HG02973 (cell line): Measurements from ENCODE around the gene CAPN15.

Source experiments
- ATAC-seq: cut with Tn5 transposase; IDR thresholded peaks from one replicate; pipeline ENCODE4 v1.9.1; 2021; ENCODE audit warnings: moderate library complexity; ENCODE audit not compliant: unreplicated experiment

The CAPN15 gene

GRCh38 chr16:524274-525040 lies 3.1 kb upstream of the CAPN15 start:
- no peak for ATAC-seq

DNA sequence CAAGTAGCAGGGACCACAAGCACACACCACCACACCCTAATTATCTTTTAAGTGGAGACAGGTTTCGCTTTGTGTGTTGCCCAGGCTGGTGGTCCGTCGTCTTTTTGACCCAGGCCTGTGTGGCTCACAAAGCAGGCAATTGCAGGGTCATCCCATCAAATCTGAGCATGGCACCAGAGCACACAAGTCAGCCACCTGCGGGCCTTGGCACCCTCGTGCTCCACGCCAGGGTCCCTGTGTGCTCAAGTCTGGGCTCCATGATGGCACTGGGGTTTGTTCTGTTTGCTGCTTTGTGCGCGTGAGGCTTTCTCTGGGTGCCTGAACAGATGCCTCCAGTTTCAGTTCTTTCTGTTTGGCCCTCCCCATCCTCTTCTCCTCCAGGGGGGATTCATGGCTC lies 2.4 kb upstream of the CAPN15 start:
- ATAC-seq = no peak

GRCh38 chr16:525520-526180 lies 1.9 kb upstream of the CAPN15 start:
- ATAC-seq = no peak

DNA sequence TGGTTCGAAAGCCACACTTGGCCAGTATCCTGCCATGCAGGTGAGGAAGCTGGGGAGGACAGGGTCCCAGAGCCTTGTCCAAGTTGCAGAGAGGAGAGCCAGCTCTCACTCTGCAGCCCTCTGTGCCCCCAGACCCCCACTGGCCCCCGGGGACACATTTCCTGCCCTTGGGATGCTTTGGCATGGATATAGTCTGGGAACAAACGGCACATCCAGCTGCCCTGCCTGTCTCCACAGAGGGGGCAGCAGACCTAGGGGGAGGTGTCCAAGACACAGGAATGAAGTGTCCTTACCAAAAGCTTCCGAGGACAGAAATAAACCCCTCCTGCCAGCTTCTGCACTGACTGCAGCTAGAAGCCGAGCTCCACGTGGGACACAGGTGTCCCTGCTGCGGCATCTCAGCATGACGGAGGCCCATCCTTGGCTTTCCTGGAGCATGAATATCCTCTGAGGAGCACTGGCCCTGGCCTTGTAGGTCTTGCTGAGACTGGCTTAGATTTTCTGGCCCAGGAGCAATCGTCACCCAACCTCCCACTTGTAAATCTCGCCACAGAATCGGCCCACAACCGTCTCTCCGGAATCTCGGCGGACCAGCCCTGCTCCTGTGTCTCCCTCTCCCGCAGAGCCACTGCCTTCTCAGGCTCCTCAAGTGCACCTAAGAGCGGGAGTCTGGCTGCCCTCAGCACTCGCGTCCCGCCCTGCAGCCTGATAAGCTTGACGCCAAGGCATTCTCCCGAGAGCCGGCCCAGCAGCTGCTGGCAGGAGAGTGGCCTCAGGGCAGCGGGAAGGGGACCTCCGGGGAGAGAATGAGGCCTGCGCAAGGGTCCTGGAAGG lies 1.1 kb upstream of the CAPN15 start:
- ATAC-seq = no peak

- ATAC-seq = peak; percentile 10
Measured at GRCh38 chr16:528111-529011, 849 bp downstream of the CAPN15 start.

DNA sequence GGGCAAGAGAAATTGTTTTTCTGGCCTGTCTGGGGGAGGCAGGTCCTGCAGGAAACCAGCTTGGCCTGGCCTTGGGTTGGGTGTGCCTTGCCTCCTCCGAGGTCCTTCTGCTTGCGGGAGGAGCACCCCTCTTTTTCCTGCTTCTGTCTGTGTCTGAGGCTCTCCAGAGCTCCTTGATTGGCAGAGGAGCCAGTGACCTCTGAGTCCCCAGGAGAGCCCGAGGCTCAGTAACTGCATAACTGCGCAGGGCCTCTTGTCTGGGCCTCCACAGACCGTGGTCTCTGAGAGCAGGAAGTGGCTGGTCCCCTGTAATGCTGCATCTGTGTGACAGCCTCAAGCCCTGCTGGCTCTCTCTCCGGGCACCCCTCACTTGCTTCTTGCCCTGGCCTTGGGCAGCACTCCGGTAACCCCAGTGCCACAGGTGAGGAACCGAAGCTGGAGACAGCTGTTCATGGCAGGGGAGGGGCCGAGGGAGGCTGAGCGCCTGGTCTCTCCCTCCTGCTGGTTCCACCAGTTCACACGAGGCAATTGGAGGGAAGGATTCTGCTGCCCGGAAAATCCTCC lies 1.6 kb downstream of the CAPN15 start:
- ATAC-seq = no peak

GRCh38 chr16:530111-530817 lies 2.8 kb downstream of the CAPN15 start:
- ATAC-seq = no peak

DNA sequence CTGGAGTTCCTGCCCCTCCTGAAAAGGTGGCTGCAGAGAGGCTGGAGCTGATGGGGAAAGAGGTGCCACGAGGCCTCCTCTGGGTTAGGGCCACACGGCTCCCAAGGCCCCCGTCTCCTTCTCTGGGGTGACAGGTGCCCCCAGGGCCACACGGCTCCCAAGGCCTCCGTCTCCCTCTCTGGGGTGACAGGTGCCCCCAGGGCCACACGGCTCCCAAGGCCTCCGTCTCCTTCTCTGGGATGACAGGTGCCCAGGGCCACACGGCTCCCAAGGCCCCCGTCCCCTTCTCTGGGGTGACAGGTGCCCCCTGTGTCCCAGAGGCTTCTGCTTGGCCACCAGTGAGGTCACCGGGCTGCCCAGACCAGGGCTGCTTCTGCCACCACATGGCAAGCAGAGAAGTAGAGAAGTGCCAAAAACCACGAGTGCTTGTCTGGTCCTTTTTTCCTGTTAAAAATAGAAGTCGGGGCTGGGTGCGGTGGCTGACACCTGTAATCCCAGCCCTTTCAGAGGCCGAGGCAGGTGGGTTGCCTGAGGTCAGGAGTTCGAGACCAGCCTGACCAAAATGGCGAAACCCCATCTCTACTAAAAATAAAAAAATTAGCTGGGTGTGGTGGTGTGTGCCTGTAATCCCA lies 4.1 kb downstream of the CAPN15 start:
- ATAC-seq = no peak

- no peak for ATAC-seq
Measured at GRCh38 chr16:533391-534123, 6.0 kb downstream of the CAPN15 start.

- ATAC-seq = no peak
Measured at GRCh38 chr16:534135-534534, 6.6 kb downstream of the CAPN15 start.

GRCh38 chr16:534856-535445 lies 7.4 kb downstream of the CAPN15 start:
- ATAC-seq = no peak

GRCh38 chr16:535446-536405 lies 8.2 kb downstream of the CAPN15 start:
- no peak for ATAC-seq

DNA sequence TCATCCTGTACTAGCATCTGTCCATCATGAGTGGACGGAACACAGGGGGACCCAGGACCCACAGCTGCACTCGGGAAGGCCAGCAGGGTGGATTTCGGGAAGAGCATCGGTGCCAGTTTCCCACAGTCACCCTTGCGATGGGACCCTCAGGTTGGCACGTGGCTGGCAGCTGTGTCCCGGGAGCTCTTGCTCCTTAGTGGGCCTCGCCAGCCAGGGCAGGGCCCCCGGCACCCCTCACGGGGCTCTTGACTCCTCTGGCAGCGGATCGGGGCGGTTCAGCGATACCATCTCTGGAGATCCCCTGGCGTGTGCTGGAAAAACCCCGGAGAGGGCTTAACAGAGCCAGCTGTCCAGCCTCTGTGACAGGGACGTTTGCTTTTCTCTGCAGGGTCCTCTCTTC lies 9.2 kb downstream of the CAPN15 start:
- ATAC-seq = no peak

DNA sequence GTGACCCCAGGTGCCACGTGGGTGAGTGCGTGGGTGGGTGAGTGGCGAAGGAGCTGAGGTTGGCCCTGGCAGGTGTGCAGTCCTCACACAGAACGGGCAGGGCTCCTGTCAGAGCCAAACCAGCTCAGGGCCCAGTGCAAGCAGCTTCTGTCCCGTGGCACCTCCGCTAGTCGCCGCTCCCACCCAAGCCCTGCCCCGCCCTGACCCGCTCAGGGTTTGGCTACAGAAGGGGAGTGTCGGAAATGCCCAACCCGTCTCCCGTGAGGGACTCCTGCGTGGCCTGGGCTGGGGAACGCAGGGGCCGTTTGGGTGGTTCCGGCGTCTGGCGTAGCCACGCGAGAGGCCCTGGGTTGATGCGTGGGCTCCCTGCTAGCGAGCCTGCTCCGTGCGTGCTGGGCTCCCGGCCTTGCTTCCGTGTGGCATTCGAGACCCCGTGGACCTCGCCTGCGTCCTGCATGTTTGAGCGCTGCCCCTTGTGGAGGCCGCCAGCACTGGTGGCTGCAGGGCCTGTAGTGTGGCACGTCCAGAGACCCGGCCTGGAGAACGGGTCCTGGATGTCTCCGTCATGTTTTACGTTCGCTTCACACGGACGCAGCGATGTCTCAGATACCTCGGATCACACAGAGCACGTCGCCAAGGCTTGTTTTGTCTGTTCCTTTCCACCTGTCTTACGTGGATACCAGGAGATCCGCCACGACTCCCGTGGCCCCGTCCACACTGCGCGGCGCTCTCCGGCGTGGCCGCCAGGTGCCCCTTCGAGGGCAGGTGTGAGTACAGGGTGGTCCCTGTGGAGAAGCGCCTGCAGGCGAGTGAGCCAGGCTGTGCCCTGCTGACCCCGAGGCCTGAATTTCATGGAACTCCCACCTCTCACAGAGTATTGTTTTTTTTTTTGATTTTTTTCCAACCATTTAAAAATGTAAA lies 10.2 kb downstream of the CAPN15 start:
- no peak for ATAC-seq

DNA sequence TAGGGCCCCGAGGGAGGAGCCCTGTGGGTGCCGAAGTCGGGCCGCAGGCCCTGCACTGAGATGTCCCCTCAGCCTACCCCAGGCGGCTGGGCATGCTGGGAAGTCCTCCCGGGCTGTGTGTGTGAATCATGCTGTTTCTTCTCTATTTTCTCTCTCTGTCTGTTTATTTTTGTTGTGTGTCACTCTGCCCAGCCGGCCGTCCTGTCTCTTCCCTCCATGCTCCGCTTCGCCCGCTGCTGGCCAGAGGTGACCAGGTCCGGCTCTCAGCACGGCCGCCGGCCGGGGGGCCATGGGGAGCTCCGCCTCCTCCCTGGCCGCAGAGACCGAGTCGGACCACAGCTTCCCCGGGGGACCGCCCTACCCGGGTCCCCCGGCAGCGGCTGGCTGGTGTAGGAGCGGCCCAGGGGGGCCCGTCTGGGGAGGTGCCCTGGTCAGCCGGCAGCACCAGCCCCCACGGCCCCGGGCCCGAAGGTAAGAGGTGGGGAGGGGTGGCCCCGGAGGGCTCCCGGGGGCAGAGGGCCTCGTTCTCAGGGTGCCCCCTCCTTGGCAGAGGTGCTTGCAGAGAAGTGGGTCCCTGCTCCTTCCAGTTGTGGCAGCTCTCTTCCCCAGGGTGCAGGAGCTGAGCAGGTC lies 12.5 kb downstream of the CAPN15 start:
- no peak for ATAC-seq
